HG02642 (cell line): ENCODE data around the gene RNF208.
"Not testable (repeated sequence)": the region's sequence is repeated elsewhere in the genome, so short reads cannot be mapped to it uniquely, and the experiment has no call there.

Experiments
- ATAC-seq: cut with Tn5 transposase; IDR thresholded peaks from one replicate; pipeline ENCODE4 v1.9.1; 2021; ENCODE audit warnings: mild to moderate bottlenecking; ENCODE audit not compliant: unreplicated experiment, poor library complexity

Gene RNF208

DNA sequence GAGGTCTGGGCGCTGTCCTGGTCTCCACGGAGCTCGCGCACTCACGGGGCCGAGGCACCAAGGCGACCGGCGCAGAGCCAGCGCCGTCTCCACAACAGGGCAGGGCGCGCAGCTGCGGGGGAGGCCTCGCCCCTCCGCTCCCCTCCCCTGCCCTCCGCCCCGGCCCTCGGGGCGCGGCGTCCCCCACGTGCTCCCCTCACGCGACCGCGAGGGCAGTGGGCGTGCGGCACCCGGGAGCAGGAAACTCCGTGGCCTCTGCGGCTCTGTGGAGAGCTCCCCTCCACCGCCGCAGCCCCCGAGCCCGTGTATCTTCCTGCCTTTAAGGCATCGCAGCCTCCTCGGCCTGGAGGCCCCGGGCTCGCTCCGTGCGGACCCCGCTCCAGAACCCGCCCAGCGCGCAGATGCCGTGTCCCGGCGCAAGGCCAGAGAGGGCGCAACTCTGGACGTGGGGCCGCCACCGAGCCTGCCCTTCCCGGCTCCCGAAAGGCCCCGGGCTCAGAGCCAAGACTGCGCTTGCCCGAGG is 18.3 kb upstream of the RNF208 start:
- peak; percentile 24 for ATAC-seq

GRCh38 chr9:137239541-137240200 is 17.6 kb upstream of the RNF208 start:
- ATAC-seq = not testable (repeated sequence)

- ATAC-seq = no peak
Observed at GRCh38 chr9:137237759-137238726, 16.0 kb upstream of the RNF208 start.

DNA sequence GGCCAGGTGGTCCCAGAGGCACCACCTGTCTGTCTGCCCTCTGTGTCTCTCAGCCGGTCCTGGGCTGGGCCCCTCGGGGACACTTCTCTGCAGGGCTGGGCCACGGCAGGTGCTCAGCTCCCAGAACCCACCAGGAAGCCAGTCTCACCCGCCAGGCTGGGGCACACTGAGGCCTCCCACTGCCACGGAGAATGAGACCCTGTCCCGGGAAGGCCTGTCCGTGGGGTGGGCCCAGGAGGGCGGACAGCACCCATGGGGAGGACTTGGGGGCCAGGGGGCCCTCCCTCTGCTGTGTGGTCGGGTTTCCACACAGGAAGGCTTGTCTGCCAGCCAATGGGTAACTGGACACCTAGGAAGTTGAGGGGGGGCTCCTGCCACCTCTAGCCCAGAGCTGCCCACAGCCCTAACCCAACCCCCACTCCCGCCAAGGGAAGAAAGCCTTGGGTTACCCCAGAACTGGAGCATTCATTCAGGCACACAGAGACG is 14.9 kb upstream of the RNF208 start:
- ATAC-seq = no peak

DNA sequence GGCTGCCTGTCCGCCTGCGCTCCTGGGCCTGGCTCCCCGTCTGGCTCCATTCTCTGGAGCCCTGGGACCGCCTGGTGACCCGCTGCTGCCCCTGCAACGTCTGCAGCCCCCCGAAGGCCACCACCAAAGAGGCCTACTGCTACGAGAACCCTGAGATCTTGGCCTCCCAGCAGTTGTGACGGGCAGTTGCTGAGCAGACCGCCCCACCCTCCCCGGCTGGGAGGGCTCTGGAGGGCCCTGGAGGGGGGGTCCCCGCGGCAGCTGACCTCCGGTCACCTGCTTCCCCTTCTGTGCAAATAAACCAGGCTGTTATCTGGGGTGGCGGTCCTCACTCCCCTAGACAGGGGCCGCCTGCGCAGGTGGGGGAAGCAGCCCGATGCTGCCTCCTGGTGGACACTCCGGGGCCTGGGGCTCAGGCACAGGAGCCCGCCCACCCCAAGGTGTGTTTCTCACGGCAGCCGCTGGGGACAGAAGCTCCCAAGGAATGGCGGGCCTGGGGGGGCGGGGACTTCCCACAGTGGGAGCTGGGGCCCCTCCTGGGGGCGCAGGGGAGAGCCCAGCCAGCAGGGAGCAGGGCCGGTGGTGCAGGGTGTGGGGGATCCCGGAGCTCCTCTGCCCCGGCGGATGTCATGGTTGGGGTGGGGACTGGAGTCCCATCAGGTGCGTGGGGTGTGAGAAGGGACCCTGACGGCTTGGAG is 14.3 kb upstream of the RNF208 start:
- ATAC-seq = no peak

DNA sequence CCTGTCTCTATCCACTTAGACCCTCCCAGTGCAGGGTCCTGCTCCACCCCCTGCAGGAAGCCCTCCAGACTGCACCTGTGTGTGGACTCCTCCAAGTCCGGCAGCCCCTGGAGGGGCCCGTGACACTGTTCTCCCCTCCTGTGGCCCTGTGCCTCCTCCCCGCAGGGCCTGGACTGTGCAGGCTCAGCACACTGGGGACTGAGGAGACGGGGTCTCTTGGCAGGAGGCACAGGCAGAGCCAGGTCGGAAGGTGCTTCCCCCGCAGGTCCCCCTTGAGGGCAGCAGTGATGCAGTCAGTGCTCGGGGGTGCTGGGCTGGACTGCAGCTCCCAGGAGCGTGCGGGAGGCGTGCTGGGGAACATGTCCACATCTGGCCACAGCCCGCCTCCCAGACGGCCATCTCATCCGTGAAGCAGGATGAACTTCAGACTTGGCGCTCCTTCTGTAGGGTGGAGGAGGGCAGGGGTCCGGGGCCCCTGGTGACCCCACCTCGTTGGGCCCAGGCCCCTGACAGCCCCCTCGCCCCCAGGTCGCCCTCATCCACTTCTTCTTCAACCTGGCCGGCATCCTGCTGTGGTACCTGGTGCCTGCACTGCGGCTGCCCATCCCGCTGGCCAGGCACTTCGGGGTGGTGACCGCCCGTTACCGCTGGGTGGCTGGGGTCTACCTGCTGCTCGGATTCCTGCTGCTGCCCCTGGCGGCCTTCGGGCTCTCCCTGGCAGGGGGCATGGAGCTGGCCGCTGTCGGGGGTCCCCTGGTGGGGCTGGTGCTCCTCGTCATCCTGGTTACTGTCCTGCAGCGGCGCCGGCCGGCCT is 13.6 kb upstream of the RNF208 start:
- ATAC-seq = no peak

- no peak for ATAC-seq
Observed at GRCh38 chr9:137234758-137235423, 12.9 kb upstream of the RNF208 start.

DNA sequence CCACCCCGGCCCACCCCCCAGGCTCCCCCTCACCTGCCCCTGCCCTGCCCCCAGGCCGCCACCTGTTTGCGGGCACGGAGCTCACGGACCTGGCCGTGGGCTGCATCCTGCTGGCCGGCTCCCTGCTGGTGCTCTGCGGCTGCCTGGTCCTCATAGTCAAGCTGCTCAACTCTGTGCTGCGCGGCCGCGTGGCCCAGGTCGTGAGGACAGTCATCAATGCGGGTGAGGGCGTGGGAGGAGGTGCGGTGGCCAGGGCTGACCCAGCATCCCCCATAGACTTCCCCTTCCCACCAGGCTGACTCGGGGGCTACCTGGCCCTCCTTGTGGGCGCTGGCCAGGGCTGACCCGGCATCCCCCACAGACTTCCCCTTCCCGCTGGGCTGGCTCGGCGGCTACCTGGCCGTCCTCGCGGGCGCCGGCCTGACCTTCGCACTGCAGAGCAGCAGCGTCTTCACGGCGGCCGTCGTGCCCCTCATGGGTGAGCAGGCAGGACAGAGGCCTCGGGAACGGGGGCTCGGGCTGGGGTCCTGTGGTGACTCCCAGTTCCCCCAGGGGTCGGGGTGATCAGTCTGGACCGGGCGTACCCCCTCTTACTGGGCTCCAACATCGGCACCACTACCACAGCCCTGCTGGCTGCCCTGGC is 12.1 kb upstream of the RNF208 start:
- ATAC-seq = no peak

GRCh38 chr9:137233143-137233980 is 11.3 kb upstream of the RNF208 start:
- ATAC-seq = no peak

DNA sequence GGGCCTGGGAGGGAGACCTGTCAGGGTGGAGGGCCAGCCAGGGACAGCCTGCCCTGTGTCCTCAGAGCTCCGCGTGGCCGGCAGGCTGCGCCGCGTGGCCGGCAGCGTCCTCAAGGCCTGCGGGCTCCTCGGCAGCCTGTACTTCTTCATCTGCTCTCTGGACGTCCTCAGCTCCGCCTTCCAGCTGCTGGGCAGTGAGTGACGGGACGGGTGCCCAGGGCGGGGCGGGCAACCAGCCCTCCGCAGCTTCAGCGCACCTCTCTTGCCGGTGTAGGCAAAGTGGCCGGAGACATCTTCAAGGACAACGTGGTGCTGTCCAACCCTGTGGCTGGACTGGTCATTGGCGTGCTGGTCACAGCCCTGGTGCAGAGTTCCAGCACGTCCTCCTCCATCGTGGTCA is 10.5 kb upstream of the RNF208 start:
- ATAC-seq = no peak

DNA sequence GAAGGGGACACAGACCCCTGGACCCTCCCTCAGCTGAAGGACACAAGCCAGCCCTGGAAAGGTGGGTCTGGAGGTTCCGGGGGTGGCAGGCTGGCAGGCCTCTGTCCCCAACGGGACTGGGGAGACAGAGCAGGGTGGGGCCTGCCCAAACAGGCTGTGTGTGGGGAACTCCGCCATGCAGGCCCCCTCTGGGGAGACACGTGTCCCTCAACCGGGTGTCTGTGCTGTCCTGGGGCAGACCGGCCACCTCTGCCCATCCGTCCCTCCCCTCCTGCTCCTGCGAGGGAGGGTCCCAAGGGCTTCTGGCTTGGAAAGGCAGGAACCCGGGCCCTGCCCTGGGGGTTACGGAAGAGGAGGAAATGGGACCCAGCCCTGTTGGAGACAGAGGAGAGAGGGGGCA is 10.1 kb upstream of the RNF208 start:
- ATAC-seq = no peak

GRCh38 chr9:137231372-137232039 is 9.5 kb upstream of the RNF208 start:
- no peak for ATAC-seq

DNA sequence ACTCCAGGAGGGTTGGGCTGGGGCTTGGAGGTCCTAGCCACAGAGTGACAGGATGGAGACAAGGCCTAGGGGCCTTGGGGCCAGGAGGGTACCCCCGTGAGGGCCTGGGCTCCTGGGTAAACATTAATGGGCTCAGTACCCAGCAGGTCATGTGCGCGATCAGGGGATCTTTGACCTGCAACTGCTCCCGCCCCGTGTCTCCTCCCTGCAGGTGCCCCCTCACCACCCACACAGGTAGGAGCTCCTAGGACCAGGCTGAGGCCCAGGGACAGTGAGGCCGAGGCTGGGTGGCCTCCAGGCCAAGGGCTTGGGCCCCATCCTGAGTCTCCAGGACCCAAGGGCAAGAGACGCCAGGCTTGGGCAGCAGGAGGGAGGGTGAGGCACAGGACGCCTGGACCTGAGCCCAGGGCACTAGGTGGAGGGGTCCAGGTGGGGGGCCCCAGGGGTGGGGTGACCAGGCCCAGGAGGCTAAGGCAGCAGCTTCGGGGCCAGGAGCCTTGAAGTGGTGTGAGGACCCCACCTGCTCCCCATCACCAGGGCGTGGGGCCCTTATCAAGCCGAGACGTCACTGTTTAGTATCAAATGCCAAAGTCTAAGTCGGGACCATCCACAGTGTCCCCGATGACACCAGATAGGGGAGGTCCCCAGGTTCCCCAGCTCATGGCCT is 8.8 kb upstream of the RNF208 start, which contains the start of gene SLC34A3:
Gene SLC34A3 (plus strand): TSS at position 197 of the 667 bp plus-strand sequence. CDS start 802 bp downstream, outside the sequence.
- ATAC-seq = no peak

DNA sequence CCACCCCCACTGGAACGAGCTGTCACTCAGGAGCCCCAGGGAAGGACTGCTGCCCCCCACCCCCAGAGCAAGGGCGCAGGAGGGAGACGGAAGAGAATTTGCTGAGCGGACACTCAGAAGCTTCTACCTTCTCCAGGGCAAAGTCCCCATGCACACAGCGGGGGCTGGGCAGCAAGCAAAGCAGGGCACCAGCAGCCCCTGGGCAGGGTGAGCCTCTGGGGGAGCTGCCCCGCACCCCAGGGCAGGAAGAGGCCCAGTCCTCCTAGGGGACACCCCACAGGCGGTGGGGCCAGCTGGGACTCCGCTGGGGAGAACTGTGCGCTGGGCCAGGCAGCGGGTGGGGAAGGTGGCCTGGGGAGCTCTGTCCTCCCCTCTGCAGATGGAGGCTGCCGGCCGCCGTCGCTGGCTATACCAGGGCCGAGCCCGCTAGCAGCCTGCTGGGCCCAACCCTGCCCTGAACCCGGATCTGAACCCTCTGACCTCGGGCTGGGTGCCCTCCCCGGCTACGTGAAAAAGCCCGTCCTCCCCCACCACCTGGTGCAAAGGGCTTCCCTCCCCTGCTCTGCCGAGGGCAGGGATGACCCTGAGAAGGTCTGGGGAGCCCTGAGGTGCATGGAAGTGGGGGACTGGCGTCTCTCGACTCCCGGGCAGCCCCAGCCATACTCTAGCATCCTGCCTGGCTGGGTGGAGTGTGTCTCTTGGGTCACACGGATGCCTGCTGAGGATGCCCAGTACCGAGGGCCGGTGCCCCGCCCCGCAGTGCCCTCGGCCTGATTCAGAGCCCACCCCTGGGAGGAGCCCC is 8.1 kb upstream of the RNF208 start:
- ATAC-seq = no peak

- no peak for ATAC-seq
Observed at GRCh38 chr9:137228968-137229896, 7.2 kb upstream of the RNF208 start.
